Glomerular endothelial cell (primary cell): ENCODE measurements around the gene GFRA3. TPM values are rescaled to one million over a fixed set of nuclear protein-coding genes. Genes with fewer than 3 reads are reported as not detected.
A peak's percentile ranks its signal among the peaks of the same experiment; 100 is the strongest.
"Not testable (repeated sequence)": the region's sequence is repeated elsewhere in the genome, so short reads cannot be mapped to it uniquely, and the experiment has no call there.

Source experiments
- DNase-seq: peaks from one replicate; pipeline ENCODE4 v3.0.0-alpha.2; 2011; ENCODE audit warnings: low read depth, low spot score; ENCODE audit errors: extremely low read depth
- total RNA-seq: library from RNA; depleted of rRNA; stranded (reverse); fragments of >200 nt; gene quantifications from 2 replicates; pipeline ENCODE4 v1.2.3, GENCODE V29; 2015

Gene GFRA3
- total RNA-seq, 1 donor from 2014 or later, result not detected

DNA sequence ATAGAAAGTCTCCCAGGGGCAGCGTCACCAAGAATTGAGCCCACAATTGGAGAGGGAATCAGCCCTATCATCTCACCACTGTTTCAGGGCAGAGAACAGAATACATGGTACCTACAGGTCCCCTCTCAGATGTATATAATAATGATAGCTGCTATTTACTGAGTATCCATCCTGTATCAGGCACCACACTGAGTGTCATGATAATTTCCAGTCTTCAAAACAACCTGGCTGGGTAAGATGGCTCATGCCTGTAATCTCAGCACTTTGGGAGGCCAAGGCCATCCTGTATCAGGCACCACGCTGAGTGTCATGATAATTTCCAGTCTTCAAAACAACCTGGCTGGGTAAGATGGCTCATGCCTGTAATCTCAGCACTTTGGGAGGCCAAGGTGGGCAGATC, 26.6 kb downstream of the GFRA3 start:
- DNase-seq, result not testable (repeated sequence)

DNA sequence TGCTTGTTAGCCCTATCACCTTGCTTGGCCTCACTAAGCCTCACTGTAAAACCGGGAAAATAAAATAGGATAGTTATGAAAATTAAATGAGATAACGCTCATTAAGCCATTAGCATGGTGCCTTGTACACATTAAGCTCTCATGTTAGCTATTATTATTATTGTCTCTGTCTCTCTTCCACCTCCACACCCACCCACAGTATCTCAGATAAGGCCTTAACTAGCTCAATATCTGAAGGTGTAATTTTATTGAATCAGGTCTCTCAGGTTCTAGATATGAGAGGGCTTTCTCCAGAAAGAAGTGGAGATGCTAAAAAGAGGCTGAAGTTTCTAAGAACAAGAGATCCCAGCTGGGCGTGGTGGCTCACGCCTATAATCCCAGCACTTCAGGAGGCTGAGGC, 27.6 kb downstream of the GFRA3 start:
- no peak for DNase-seq

DNA sequence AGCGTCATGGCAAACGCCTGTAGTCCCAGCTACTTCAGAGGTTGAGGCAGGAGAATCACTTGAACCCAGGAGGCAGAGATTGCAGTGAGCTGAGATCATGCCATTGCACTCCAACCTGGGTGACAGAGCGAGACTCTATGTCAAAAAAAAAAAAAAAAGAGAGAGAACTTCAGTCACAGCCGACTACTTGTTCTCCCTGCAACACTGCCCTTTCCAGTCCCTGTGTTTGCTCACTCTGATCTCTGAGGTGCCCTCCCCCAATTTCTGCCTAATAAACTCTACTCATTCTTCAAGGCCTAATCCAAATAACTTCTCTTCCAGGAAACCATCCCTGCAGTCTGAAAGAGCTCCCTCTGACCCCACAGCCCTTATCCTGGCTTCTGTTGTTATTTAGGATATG, 28.1 kb downstream of the GFRA3 start:
- no peak for DNase-seq

DNA sequence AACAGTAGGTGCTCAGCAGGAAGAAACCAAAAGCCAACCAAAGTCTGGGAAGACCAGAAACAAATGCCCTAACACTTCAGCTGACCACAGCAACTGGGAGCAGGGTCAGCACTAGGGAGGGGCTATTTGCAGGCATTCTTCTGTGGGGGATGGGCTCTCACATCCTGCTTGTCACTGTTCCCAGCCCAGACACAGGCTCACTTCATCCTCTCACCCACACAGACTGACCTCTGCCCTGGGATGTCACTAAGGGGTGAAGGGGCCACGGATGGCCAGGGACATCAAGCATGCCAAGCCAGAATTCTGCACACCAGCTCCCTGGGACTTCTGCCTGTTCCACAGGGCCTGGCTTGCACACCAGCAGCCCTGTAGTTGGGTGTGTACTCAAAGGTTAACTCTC, 28.7 kb downstream of the GFRA3 start:
- DNase-seq, result no peak

DNA sequence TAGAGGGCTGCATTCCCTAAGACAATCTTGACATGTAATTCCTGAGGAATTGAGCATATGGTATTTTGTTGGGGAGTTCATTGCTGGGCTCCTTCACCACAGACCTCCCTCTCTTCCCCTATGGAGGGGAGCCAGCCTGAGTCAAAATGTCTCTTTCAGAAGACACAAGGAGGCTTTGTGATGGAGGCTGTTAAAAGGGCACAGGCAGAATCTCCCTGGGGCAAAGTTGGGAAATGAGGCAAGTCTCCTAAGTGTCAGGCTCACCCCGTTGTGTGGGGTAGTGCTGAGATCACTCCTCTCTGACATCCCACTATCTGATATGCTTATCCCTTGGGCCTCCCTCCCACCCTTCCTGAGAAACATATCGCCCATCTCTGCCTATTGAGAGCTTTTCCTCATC, 30.6 kb downstream of the GFRA3 start:
- DNase-seq, result no peak

DNA sequence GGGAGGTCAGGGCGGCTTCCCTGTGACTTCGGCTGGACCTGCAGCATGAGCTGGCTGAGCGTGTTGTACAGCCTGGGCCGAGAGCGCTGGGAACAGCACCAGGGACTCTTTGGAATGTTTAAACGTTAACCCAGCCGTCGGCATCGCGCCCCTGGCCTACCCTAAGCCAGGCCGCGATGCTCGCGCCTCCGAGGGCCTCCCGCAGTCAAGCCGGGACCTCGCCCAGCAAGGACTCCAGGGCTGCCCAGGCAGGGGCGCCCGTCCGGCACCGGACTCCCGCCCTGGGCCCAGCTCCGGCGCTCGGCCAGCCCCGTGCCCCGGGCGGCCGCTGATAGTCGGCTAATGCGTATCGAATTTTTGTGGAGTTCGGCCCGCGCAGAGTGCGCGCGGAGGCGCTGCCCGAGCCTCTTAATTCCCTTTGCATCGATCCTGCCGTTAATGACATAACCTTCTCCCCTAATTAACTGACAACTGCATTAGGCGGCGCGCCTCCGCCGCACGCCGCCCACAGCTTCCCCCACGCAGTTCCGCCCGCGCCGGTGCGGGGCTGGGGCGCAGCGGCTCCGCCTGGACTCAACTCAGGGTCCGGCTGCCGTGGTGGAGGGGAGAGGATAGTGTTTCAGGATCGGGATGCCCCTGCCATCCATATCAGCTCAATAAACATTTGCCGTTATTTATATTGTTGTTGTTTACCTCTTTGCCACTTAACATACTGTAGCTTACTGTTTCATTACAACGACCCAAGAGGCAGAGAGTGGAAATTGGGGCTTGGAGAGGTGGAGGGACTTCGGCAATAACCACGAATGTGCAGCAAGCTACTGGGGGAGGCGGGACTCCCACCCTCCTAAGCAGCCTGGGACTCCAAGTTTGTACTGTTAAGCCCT, 32.5 kb downstream of the GFRA3 start:
- no peak for DNase-seq

DNA sequence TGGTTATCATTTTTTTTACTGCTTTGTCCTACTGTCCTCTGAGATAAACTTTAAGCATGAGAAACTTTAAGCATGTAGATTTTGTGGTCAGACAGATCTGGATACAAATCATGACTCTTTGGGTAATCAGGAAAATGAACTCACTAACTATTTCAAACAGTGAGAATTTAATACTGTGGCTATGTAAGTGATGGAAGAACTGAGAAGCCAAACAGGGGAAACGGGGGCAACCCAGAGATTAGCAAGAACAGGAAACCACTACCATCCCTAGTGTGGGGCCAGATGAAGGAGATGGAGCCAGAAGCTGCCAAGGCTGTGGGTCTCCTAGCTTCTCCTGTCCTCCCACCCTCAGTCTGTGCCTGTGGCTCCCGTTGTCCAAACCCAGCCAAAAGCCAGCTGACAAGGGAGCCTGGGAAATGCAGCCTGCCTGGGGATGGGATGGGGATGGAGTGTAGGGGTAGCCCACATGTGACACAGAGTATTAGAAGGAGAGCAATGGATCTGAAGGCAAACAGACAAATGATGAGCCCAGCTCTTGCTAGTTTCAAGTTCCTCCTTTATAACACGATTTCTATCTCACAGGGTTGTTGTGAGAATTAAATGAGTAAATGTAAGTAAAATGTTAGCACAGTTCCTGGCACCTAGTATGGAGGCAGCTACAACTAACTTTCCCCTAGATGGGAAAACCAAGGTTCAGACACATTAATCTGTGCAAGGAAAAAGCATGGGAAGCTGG, 33.6 kb downstream of the GFRA3 start:
- DNase-seq, result no peak

DNA sequence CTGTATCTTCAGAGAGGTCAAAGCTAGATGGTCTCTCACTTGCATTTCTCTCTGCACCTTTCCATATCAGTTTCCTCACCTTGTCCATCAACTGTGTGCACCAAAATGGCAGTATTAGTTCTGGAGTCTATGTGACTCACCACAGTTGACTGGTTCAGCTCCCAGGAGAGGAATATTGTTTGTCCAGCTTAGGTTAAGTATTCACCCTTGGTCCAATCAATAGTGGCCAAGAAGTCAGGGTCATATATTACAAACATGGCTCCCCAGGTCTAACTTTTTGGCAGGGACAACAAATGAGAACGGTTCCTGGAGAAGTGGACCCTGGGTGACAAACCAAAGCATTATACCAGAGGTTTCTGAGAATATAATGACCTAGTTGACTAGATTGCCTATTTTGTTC, 36.4 kb downstream of the GFRA3 start:
- no peak for DNase-seq

DNA sequence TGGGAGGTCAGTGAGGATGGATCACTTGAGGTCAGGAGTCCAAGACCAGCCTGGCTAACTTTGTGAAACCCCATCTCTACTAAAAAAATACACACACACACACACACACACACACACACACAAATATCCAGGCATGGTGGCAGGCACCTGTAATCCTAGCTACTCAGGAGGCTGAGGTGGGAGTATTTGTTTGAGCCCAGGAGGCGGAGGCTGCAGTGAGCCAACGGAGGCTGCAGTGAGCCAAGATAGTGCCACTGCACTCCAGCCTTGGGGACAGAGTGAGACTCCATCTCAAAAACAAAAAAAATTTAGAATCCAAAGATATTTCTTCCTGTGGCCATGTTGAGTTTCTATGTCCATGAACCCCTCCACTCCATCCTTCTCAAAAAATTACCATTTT, 39.8 kb downstream of the GFRA3 start:
- no peak for DNase-seq

DNA sequence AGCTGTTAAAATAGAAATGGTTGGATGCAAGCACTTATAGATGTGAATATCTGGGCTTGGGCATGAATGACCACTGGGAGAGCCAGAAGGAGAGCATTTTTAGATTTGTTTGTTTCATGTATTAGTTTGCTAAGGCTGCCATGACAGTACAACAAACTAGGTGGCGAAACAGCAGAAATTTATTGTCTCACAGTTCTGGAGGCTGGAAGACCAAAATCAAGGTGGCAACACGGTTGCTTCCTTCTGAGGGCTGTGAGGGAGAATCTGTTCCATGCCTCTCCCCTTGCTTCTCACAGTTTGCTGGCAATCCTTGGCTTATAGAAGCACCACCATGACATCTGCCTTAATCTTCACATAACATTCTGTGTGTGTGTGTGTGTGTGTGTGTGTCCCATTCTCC, 41.1 kb downstream of the GFRA3 start:
- no peak for DNase-seq

DNA sequence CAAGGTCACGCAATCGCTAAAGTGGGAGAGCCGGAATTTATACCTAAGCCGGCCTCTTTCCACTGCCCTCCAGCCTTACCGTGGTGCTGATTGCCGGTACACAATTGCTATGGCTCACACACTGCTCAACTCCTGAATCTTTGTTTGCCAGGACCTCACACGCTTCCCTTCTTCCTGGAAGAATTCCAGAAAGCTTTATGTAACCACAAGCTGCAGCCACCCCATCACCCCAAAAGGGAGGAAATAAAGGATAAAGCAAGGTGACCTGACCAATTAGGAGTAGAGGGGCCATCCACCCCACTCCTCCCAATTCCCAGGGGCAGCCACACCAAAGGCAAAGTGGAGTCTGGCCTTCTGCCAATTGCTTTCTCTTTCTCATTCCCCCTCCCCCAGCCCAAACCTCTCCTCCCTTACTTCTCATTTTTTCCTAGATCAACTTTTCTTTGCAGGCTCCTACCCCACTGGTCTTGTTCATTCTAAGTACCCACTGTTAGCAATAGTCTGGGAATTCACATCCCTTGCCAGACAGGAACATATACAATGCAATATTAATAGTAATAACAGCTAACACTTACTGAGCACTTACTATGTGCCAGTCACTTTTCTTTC, 43.3 kb downstream of the GFRA3 start:
- DNase-seq, result no peak

DNA sequence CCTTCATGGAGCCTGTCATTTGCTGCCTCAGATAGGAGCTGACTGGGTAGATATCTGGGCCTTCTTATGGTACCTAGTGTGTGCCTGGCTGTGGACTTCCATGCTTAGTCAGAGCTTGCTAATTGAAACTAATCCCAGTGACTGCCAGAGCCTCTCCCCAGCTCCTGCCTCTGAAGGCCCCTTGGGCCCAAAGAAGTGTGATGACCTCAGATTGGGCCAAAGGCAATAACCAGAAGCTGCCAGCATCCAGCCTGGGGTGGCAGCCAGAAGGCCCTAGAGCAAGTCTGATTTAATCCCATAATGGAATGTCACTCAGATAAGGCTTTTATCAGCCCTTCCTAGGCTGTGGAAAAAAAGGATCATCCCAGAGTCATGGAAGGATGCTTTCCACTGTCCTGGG, 44.2 kb downstream of the GFRA3 start:
- DNase-seq, result no peak

DNA sequence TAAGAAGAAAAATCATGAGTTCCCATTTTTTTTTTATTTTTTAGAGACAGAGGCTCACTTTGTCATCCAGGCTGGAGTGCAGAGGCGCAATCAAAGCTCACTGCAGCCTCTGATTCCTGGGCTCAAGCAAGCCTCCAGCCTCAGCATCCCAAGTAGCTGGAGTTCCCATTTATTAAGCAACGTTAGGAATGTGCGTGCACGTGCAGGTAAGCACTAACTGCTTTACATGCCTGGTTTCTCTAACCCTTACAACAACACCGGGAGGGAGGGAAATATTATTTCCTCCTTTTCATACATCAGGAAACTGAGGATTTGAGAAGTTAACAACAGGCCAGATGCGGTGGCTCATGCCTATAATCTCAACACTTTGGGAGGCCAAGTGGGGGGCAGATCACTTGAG, 45.0 kb downstream of the GFRA3 start:
- DNase-seq, result no peak

DNA sequence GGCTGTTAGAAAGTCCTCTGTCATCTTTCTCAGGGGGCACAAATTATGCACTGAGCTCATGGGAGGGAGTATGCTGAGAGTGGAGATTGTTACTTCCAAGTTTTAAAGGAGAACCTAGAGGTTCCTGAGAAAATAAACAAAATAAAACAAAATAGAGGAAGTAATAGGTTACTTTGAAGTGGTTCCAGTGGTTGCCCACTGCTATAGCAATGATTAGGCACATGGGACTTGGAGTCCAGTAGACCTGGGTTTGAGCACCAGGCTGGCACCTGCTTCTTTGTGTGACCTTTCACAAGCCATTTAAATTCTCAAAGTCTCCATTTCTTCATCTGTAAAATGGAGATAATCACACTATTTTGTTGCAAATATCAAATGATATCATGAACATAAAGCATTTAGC, 47.5 kb downstream of the GFRA3 start:
- DNase-seq, result no peak

DNA sequence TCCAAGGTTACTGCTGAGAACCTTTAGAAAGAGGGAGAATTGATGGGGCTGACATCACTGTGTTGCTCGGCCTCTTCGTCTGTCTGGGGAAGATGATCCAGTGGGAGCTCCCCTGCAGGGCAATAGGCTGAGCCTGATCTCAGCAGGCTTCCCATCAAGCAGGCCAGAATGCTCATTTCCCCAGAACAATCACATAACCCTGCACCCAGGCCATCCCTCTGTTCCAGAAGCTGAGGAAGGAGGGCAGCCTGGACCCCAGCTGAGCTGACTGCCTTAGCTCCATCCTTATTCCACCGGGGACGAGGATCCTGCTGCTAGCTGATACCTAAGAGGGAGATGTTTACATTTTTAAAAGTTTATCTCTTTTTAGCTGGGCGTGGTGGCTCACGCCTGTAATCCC, 49.7 kb downstream of the GFRA3 start:
- no peak for DNase-seq

DNA sequence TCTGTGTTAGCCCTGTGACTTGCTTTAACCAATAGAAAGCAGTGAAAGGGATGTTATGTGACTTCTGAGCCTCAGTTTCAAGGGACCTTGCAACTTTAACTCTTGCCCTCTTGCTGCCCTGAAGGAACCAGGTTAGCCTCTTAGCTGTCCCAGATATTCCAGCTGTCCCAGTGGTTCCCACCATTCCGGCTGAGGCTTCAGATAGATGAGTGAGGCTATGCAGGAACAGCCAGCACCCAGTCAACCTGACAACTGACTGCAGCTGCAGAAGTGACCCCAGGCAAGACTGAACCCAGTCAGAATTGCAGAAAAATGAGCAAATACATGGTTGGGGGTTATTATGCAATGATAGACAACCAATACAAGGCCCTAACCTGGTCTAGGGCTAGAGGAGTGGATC, 50.9 kb downstream of the GFRA3 start:
- no peak for DNase-seq

DNA sequence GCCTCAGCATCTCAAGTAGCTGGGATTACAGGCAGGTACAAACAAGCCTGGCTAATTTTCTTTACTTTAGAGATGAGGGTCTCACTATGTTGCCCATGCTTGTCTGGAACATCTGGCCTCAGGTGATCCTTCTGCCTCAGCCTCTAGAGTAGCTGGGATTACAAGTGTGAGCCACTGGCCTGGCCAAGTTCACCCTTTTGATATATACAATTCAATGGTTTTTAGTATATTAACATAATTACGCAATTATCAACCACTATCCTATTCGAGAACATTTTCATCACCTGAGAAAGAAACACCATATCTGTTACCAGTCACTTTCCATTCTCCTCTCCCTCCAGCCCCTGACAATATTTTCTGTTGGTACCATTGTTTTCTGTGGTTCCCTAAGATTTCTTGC, 57.6 kb downstream of the GFRA3 start:
- DNase-seq, result no peak

DNA sequence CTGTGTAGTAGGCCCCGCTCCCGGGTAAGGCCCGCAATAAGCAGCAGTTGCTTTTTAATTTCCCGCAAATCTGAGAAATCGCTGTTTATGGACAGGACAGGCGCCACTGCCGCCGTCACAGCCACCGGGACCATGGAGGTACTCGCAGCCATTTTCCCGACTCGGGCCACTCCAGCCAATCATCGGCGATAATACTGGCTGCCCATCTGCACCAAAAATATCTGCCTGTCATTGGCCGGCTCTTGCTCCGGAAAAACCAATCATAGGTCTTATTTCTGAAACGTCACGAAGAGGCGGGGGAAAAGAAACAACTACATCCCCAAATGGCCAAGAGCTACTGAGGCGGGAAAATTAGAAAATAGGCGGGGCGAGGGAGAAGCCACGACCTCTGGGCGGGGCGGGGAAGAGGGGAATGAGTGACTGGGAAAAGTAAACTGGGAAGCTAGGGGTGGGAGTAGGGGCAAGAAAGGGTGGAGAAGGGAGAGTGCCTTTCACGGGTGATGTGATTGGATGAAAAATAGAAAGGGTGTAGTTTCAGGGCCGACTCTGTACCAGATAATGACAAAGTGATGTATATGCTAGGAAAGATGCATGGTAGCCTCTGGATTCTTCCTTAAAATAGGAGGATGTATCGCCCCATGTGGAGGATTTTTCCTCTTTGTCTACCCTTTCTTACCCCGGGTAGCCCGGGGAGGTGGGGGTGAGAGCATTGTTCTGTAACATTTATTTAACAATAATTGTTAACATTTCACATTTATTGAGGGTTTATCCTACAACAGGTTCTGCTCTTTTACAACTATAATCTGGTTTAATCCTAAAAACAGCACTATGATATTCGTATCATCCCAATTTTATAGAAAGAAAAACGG, 61.0 kb downstream of the GFRA3 start, which contains the start of gene CDC23:
Gene CDC23, minus strand, starts transcription at position 163 of the 869 bp plus-strand sequence. Its CDS starts 11 bp downstream, at position 152.
- peak; percentile 93 for DNase-seq

DNA sequence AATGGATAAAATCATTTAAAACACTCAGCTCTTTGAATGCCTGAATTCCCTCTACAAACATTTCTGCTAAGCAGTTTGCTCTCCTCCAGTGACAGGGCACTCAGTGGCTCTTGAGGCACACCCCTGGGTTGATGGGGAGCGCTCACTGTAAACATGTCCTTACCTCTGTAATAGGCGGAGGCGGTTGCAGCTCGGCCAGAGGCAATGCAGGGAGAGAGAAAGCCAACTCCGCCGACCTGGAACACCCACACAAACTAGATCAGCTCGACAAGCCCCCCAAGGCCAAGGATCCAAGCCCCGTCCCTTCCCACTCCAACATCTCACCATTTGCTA, 61.6 kb downstream of the GFRA3 start:
- DNase-seq, result no peak

DNA sequence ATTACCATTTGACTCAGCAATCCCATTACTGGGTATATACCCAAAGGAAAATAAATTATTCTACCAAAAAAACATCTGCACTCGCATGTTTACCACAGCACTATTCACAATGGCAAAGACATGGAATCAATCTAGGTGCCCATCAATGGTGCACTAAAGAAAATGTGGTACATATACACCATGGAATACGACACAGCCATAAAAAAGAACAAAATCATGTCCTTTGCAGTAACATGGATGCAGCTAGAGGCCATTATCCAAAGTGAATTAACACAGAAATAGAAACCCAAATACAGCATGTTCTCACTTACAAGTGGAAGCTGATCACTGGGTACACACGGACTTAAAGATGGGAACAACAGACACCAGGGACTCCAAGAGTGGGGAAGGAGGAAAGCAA, 63.4 kb downstream of the GFRA3 start:
- DNase-seq, result no peak
